K562 (cell line): ENCODE data around the gene IL4R.

Experiments used
- EZH2 ChIP-seq: IDR thresholded peaks from 2 replicates; pipeline ENCODE4 v1.6.1; 2012; ENCODE audit warnings: low read depth, mild to moderate bottlenecking, inconsistent platforms, low read length, borderline replicate concordance
- GMEB1 ChIP-seq: fragments of 250-450 bp; sonication (Bioruptor Pico); IDR thresholded peaks from 2 replicates; pipeline ENCODE4 v1.4.0; 2020; ENCODE audit warnings: mild to moderate bottlenecking
- IRF9 ChIP-seq: fragments of 450-650 bp; IDR thresholded peaks from 2 replicates; pipeline ENCODE4 v1.6.1; 2016; ENCODE audit warnings: missing biosample characterization, missing genetic modification characterization
- KAT2B ChIP-seq: IDR thresholded peaks from one replicate; pipeline ENCODE4 v1.6.1; 2012; ENCODE audit warnings: low read depth, mild to moderate bottlenecking, control low read depth, inconsistent platforms, low read length, moderate library complexity
- SNAPC5 ChIP-seq: fragments of 250-450 bp; sonication (Bioruptor Pico); IDR thresholded peaks from 2 replicates; pipeline ENCODE4 v1.8.0; 2021; ENCODE audit warnings: moderate library complexity, mild to moderate bottlenecking, inconsistent platforms

- TF ChIP-seq SNAPC5 (CRISPR knock-in tag) (no peak), KAT2B (no peak), GMEB1 (no peak), IRF9 (no peak), EZH2 (no peak)
These were observed 12.0 kb downstream of the IL4R start for GRCh38 chr16:27325736-27326135.
